Measurements from ENCODE around the gene SREBF1.
"Not testable (repeated sequence)": the region's sequence is repeated elsewhere in the genome, so short reads cannot be mapped to it uniquely, and the experiment has no call there.

SREBF1 gene

GRCh38 chr17:17809531-17810083 lies 27.2 kb downstream of the SREBF1 start:
- DNase-seq: no peak

- DNase-seq: no peak
Observed at GRCh38 chr17:17808706-17809432, 27.9 kb downstream of the SREBF1 start.

- DNase-seq: not testable (repeated sequence)
Observed at GRCh38 chr17:17808200-17808599, 28.6 kb downstream of the SREBF1 start.

- no peak for DNase-seq
Observed at GRCh38 chr17:17807440-17807839, 29.3 kb downstream of the SREBF1 start.

- DNase-seq: no peak
Observed at GRCh38 chr17:17806611-17807274, 30.0 kb downstream of the SREBF1 start.

- DNase-seq: no peak
Observed at GRCh38 chr17:17806035-17806434, 30.8 kb downstream of the SREBF1 start.

GRCh38 chr17:17805575-17805974 lies 31.2 kb downstream of the SREBF1 start:
- DNase-seq: no peak

GRCh38 chr17:17804007-17804406 lies 32.8 kb downstream of the SREBF1 start:
- no peak for DNase-seq

- no peak for DNase-seq
Observed at GRCh38 chr17:17801800-17802481, 34.8 kb downstream of the SREBF1 start.

GRCh38 chr17:17800504-17801021 lies 36.2 kb downstream of the SREBF1 start:
- no peak for DNase-seq

GRCh38 chr17:17798573-17799255 lies 38.1 kb downstream of the SREBF1 start:
- no peak for DNase-seq

GRCh38 chr17:17798010-17798556 lies 38.7 kb downstream of the SREBF1 start:
- no peak for DNase-seq

GRCh38 chr17:17797119-17797809 lies 39.5 kb downstream of the SREBF1 start:
- no peak for DNase-seq

- DNase-seq: no peak
Observed at GRCh38 chr17:17796787-17797061, 40.1 kb downstream of the SREBF1 start.

GRCh38 chr17:17795946-17796786 lies 40.6 kb downstream of the SREBF1 start:
- no peak for DNase-seq

GRCh38 chr17:17795296-17795695 lies 41.5 kb downstream of the SREBF1 start:
- DNase-seq: no peak

- no peak for DNase-seq
Observed at GRCh38 chr17:17794382-17794781, 42.4 kb downstream of the SREBF1 start.

- DNase-seq: no peak
Observed at GRCh38 chr17:17793378-17794214, 43.2 kb downstream of the SREBF1 start.

- DNase-seq: peak; percentile 30
Observed at GRCh38 chr17:17792551-17793377, 44.0 kb downstream of the SREBF1 start.
